Measurements from ENCODE around the gene POGK. TPM values are rescaled to one million over a fixed set of nuclear protein-coding genes. Genes with fewer than 3 reads are reported as not detected.

The POGK gene
- total RNA-seq, 2 donors from 2014 or later = 37.9 to 43.2 TPM

DNA sequence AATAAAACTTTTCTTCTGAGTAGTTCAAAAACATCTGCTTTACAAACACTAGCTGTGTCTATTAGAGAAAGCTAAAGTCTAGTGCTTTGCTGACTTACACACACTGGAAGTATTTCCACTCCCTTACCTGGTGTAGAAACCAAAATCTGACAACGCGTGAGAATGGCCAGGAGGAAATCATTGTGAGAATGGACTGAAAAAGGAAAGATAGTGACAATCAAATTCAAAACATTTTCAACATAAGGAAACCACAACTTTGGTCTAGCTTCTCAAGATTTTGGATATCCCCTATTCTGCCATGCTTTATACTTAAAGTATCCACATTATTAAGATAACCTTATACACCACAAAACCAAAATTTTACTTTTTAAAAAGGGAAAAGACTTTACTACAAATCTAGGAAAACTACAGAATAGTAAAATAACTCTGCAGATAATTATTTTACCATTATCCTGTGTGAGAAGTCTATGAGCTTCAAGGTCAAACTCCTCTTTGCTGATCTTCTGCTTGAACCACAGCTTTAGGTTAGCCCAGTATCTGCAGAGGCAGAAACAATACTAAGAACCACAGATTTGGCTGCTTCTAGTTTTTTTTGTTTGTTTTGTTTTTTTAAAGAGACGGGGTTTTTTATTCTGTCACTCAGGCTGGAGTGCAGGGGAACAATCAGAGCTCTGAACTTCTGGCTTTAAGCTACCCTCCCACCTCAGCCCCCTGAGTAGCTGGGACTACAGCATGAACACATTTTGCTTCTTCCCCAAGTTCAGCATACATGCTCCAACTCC is 30.2 kb downstream of the POGK start:
- TF ChIP-seq, protein P1, sequence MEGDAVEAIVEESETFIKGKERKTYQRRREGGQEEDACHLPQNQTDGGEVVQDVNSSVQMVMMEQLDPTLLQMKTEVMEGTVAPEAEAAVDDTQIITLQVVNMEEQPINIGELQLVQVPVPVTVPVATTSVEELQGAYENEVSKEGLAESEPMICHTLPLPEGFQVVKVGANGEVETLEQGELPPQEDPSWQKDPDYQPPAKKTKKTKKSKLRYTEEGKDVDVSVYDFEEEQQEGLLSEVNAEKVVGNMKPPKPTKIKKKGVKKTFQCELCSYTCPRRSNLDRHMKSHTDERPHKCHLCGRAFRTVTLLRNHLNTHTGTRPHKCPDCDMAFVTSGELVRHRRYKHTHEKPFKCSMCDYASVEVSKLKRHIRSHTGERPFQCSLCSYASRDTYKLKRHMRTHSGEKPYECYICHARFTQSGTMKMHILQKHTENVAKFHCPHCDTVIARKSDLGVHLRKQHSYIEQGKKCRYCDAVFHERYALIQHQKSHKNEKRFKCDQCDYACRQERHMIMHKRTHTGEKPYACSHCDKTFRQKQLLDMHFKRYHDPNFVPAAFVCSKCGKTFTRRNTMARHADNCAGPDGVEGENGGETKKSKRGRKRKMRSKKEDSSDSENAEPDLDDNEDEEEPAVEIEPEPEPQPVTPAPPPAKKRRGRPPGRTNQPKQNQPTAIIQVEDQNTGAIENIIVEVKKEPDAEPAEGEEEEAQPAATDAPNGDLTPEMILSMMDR (conservative IDR thresholded peaks at IDR 0.05) = no peak
- peaks cover 45% of the 10 kb centered on the region for H3K36me3 Mint-ChIP-seq (ENCODE audit: low read depth)
- H3K9me3 Mint-ChIP-seq = no peaks in the 10 kb centered on the region
- H3K27me3 ChIP-seq (ENCODE audit: control insufficient read depth, insufficient read depth, low read length, poor library complexity, severe bottlenecking) = no peaks in the 10 kb centered on the region
- no peaks in the 10 kb centered on the region for H3K27me3 Mint-ChIP-seq (ENCODE audit: insufficient read depth)
- H3K27ac Mint-ChIP-seq = no peak overlapping the region
- H3K4me3 ChIP-seq (ENCODE audit: low read length) = no peak overlapping the region
- no peaks in the 10 kb centered on the region for H3K9me3 ChIP-seq (ENCODE audit: control insufficient read depth, low read length)
- no peak overlapping the region for H3K9ac ChIP-seq (ENCODE audit: extremely low read depth, low read length, poor library complexity, severe bottlenecking)
- WGBS, 2 experiments (ENCODE audit: insufficient coverage in 1 of 2, insufficient read length in 1 of 2) = 79% methylated on average over 3 of the region's 3 CpGs; no CpG with 5 or more reads in 1 of the 2 experiments
- peaks cover 45% of the 10 kb centered on the region for H3K4me1 Mint-ChIP-seq
- DNase-seq = no peak
- H3K27ac ChIP-seq (ENCODE audit: low read depth, low read length) = no peak overlapping the region
- H3K4me3 Mint-ChIP-seq = no peak overlapping the region
- H3K4me1 ChIP-seq (ENCODE audit: control insufficient read depth, insufficient read depth, low read length) = peaks cover 4% of the 10 kb centered on the region
- H3K36me3 ChIP-seq (ENCODE audit: control insufficient read depth, insufficient read depth, low read length) = peaks cover 42% of the 10 kb centered on the region

DNA sequence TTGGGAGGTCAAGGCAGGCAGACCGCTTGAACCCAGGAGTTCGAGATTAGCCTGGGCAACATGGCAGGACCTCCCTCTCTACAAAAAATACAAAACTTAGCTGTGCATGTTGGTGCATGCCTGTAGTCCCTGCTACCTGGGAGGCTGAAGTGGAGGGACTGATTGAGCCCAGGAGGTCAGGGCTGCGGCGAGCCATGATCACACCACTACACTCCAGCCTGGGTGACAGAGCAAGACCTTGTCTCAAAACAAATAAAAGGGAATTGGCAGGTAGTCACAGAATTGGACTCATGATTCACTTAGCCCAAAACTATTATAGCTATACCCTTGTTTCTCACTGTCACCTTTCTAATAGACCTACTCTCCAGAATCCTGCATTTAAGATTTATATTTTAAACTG is 31.3 kb downstream of the POGK start:
- TF ChIP-seq, protein P1 (conservative IDR thresholded peaks at IDR 0.05) = no peak
- H3K27ac Mint-ChIP-seq = no peak overlapping the region
- H3K36me3 ChIP-seq (ENCODE audit: control insufficient read depth, insufficient read depth, low read length) = peaks cover 41% of the 10 kb centered on the region
- no peak overlapping the region for H3K9ac ChIP-seq (ENCODE audit: extremely low read depth, low read length, poor library complexity, severe bottlenecking)
- H3K27me3 ChIP-seq (ENCODE audit: control insufficient read depth, insufficient read depth, low read length, poor library complexity, severe bottlenecking) = no peaks in the 10 kb centered on the region
- 92 to 99% methylated on average over 4 of the region's 4 CpGs for WGBS, 2 experiments (ENCODE audit: insufficient coverage in 1 of 2, insufficient read length in 1 of 2)
- H3K4me3 ChIP-seq (ENCODE audit: low read length) = no peak overlapping the region
- peaks cover 35% of the 10 kb centered on the region for H3K36me3 Mint-ChIP-seq (ENCODE audit: low read depth)
- no peaks in the 10 kb centered on the region for H3K9me3 ChIP-seq (ENCODE audit: control insufficient read depth, low read length)
- no peaks in the 10 kb centered on the region for H3K27me3 Mint-ChIP-seq (ENCODE audit: insufficient read depth)
- peaks cover 51% of the 10 kb centered on the region for H3K4me1 Mint-ChIP-seq
- H3K27ac ChIP-seq (ENCODE audit: low read depth, low read length) = no peak overlapping the region
- no peaks in the 10 kb centered on the region for H3K9me3 Mint-ChIP-seq
- no peak for DNase-seq
- no peak overlapping the region for H3K4me3 Mint-ChIP-seq
- H3K4me1 ChIP-seq (ENCODE audit: control insufficient read depth, insufficient read depth, low read length) = peaks cover 4% of the 10 kb centered on the region

DNA sequence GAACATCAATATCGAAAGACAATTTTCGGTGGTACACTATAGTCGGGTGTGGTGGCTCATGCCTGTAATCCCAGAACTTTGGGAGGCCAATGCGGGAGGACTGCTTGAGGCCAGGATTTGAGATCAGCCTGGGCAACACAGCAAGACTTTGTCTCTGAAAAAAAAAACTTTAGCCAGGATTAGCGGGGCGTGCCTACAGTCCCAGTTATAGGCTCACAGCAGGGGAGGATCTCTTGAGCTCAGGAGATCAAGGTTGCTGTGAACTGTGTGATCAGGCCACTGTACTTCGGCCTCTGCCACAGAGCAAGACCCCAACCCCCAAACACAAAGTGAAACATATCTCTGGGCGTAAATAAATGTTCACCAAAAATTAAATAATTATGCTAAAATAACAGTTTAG is 35.2 kb downstream of the POGK start:
- Histone ChIP-seq H3K27ac (ENCODE audit: low read depth, low read length) (no peak overlapping the region), H3K27me3 (ENCODE audit: control insufficient read depth, insufficient read depth, low read length, poor library complexity, severe bottlenecking) (no peaks in the 10 kb centered on the region), H3K9ac (ENCODE audit: extremely low read depth, low read length, poor library complexity, severe bottlenecking) (no peak overlapping the region), H3K9me3 (ENCODE audit: control insufficient read depth, low read length) (no peaks in the 10 kb centered on the region), H3K4me3 (ENCODE audit: low read length) (peak overlapping the region; percentile 83), H3K36me3 (ENCODE audit: control insufficient read depth, insufficient read depth, low read length) (peaks cover 6% of the 10 kb centered on the region), H3K4me1 (ENCODE audit: control insufficient read depth, insufficient read depth, low read length) (no peaks in the 10 kb centered on the region)
- Mint-ChIP-seq H3K4me3 (peak overlapping the region; percentile 88), H3K4me1 (peaks cover 41% of the 10 kb centered on the region), H3K36me3 (ENCODE audit: low read depth) (peaks cover 6% of the 10 kb centered on the region), H3K27me3 (ENCODE audit: insufficient read depth) (peaks cover 4% of the 10 kb centered on the region), H3K27ac (no peak overlapping the region), H3K9me3 (peaks cover 6% of the 10 kb centered on the region)
- 87 to 94% methylated on average over 6 to 7 of the region's 8 CpGs for WGBS, 2 experiments (ENCODE audit: insufficient coverage in 1 of 2, insufficient read length in 1 of 2)
- no peak for DNase-seq
- TF ChIP-seq, protein P1 (conservative IDR thresholded peaks at IDR 0.05) = no peak

Data from endodermal cell (in vitro differentiated cells).